ENCODE data around the gene SOD1. TPM values are rescaled to one million over a fixed set of nuclear protein-coding genes. Genes with fewer than 3 reads are reported as not detected.

The SOD1 gene
- total RNA-seq, 1 donor from 2014 or later: 154 TPM

GRCh38 chr21:31677047-31677446 is 17.6 kb downstream of the SOD1 start:
- Histone ChIP-seq H3K4me3 (no peak overlapping the region), H3K27me3 (no peaks in the 10 kb centered on the region), H3K27ac (no peak overlapping the region), H3K4me1 (no peaks in the 10 kb centered on the region), H3K9me3 (no peaks in the 10 kb centered on the region), H3K36me3 (peaks cover 20% of the 10 kb centered on the region)
- DNase-seq: no peak
- no peak for ATAC-seq
- intact Hi-C loops (cut with DNase I): no loop called here
- TF ChIP-seq, protein P1, sequence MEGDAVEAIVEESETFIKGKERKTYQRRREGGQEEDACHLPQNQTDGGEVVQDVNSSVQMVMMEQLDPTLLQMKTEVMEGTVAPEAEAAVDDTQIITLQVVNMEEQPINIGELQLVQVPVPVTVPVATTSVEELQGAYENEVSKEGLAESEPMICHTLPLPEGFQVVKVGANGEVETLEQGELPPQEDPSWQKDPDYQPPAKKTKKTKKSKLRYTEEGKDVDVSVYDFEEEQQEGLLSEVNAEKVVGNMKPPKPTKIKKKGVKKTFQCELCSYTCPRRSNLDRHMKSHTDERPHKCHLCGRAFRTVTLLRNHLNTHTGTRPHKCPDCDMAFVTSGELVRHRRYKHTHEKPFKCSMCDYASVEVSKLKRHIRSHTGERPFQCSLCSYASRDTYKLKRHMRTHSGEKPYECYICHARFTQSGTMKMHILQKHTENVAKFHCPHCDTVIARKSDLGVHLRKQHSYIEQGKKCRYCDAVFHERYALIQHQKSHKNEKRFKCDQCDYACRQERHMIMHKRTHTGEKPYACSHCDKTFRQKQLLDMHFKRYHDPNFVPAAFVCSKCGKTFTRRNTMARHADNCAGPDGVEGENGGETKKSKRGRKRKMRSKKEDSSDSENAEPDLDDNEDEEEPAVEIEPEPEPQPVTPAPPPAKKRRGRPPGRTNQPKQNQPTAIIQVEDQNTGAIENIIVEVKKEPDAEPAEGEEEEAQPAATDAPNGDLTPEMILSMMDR (IDR thresholded peaks at IDR 0.05): no peak

DNA sequence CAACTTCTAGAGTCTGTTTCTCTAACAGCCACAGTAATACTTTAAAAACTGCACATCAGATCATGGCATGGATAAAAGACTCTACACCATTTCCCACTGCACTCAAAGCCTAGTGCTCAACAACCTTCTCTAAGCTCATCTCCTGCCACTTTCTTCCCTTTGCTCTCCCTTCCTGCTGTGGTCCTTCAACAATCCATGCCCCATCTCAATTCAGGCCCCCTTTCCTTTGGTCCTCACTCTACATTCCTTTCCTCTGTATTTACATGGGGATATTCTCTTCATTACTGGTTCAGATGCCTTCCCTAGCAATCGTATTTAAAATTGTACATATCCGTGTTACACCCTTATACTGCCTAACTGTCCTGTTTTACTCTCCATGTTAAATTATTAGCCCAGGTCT is 19.0 kb downstream of the SOD1 start:
- TF ChIP-seq, protein P1 (IDR thresholded peaks at IDR 0.05): no peak
- intact Hi-C loops (cut with DNase I): no loop called here
- H3K4me3 ChIP-seq: no peak overlapping the region
- H3K36me3 ChIP-seq: peaks cover 26% of the 10 kb centered on the region
- H3K9me3 ChIP-seq: no peaks in the 10 kb centered on the region
- H3K4me1 ChIP-seq: no peaks in the 10 kb centered on the region
- H3K27me3 ChIP-seq: no peaks in the 10 kb centered on the region
- ATAC-seq (no peak), DNase-seq (no peak)
- H3K27ac ChIP-seq: no peak overlapping the region

GRCh38 chr21:31682620-31683019 is 23.1 kb downstream of the SOD1 start:
- intact Hi-C loops (cut with DNase I): no loop called here
- Histone ChIP-seq H3K9me3 (no peaks in the 10 kb centered on the region), H3K4me1 (no peaks in the 10 kb centered on the region), H3K27me3 (no peaks in the 10 kb centered on the region), H3K4me3 (no peak overlapping the region), H3K36me3 (peaks cover 67% of the 10 kb centered on the region), H3K27ac (no peak overlapping the region)
- TF ChIP-seq, protein P1 (IDR thresholded peaks at IDR 0.05): no peak
- DNase-seq (no peak), ATAC-seq (no peak)

DNA sequence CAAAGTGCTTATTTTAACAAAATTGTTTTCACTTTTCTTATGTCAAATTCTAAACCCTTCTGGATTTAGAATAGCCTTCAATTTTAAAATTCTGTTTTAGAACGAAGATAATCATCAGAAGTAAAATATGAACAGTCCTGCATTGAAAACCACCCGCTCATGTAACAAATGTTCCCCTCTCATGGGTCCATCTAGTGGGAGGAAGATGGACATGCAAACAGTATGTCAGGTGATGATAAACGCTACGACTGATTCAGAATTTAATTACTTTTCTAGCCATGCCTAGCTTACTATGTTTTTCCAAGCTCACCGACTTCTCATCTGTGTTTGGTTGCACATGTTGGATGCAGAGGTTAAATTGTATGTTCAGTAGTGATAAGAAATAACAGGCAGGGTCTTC is 23.5 kb downstream of the SOD1 start:
- Histone ChIP-seq H3K4me3 (no peak overlapping the region), H3K36me3 (peaks cover 71% of the 10 kb centered on the region), H3K27me3 (no peaks in the 10 kb centered on the region), H3K9me3 (no peaks in the 10 kb centered on the region), H3K27ac (no peak overlapping the region), H3K4me1 (no peaks in the 10 kb centered on the region)
- DNase-seq (no peak), ATAC-seq (no peak)
- TF ChIP-seq, protein P1 (IDR thresholded peaks at IDR 0.05): no peak
- intact Hi-C loops (cut with DNase I): no loop called here

GRCh38 chr21:31684918-31685317 is 25.4 kb downstream of the SOD1 start:
- no peak overlapping the region for H3K4me3 ChIP-seq
- H3K27ac ChIP-seq: no peak overlapping the region
- no peaks in the 10 kb centered on the region for H3K4me1 ChIP-seq
- no peaks in the 10 kb centered on the region for H3K9me3 ChIP-seq
- intact Hi-C loops (cut with DNase I): no loop called here
- ATAC-seq (no peak), DNase-seq (no peak)
- peaks cover 81% of the 10 kb centered on the region for H3K36me3 ChIP-seq
- TF ChIP-seq, protein P1 (IDR thresholded peaks at IDR 0.05): no peak
- H3K27me3 ChIP-seq: no peaks in the 10 kb centered on the region

- no peak for DNase-seq
- TF ChIP-seq, protein P1 (IDR thresholded peaks at IDR 0.05): no peak
- peaks cover 88% of the 10 kb centered on the region for H3K36me3 ChIP-seq
- H3K27me3 ChIP-seq: no peaks in the 10 kb centered on the region
- no peak overlapping the region for H3K27ac ChIP-seq
- no peaks in the 10 kb centered on the region for H3K9me3 ChIP-seq
- H3K4me3 ChIP-seq: no peak overlapping the region
- no peaks in the 10 kb centered on the region for H3K4me1 ChIP-seq
- no peak for ATAC-seq
- intact Hi-C loops (cut with DNase I): no loop called here
Observed at GRCh38 chr21:31686272-31686915, 26.9 kb downstream of the SOD1 start.
